HTR-8/SVneo (cell line): ENCODE measurements around the gene AP2A1.
A peak's percentile ranks its signal among the peaks of the same experiment; 100 is the strongest.
"Not testable (repeated sequence)": the region's sequence is repeated elsewhere in the genome, so short reads cannot be mapped to it uniquely, and the experiment has no call there.

Source experiments
- DNase-seq: peaks from one replicate; pipeline ENCODE4 v3.0.0; 2011; ENCODE audit warnings: low spot score, mixed read lengths; ENCODE audit not compliant: insufficient read length
- FAIRE-seq: peaks from 2 replicates; lab custom pipeline; 2011; peaks lifted over from hg19 to GRCh38; lab: Jason Lieb, UNC

The AP2A1 gene

DNA sequence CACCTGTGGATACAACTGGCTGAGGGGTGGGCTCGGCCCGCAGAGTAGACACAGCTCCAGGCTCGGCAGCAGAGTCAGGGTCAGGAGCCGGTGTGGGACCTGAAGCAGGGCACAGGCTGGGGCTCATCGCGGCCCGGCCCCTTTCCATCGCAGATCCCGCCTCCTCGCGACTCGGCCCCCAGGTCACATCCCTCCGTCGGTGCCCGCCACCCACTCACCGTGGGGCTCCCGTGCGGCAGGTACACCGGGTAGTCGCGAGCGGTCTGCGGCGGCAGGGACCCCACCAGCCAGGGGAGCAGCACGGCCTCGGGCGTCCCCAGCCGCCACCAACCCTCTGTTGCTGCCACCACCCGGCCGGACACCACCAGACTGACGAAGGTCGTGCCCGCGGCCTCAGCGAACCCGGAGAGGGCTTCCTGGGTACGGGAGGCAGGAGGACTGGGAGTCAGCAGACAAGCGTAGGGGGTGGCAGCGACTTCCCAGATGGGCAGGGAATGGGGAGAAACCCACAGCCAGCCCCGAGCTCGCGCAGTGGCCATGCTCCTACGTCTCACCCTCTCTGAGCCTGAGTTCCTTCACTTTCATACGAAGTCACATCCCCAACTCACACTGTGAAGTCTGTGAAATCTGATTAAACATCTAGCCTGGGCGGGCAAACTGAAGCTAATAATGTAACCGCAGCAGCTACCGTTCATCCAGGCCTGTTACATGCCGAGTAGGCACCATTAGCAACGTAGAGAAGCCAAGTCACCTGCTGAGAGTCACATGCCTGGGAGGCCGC, 42.5 kb downstream of the AP2A1 start:
- FAIRE-seq (no peak), DNase-seq (no peak)

DNA sequence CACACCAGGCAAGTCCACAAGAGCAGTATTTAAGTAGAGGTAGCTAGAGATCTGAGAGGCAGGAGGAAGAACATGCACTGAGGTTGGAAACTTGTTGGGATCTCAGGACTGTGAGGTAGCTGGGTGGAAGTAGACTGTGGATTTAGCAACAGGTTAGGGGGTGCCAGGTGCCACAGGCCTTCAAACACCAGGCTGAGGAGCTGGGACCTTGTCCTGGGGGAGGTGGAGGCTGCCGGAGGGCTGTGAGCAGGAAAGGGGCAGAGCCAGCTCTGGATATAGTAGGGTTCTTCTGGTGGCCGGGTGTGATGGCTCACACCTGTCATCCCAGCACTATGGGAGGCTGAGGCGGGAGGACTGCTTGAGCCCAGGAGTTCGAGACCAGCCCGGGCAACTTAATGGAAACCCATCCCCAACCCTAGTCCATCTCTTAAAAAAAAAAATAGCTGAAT, 43.2 kb downstream of the AP2A1 start:
- no peak for FAIRE-seq
- DNase-seq = no peak

DNA sequence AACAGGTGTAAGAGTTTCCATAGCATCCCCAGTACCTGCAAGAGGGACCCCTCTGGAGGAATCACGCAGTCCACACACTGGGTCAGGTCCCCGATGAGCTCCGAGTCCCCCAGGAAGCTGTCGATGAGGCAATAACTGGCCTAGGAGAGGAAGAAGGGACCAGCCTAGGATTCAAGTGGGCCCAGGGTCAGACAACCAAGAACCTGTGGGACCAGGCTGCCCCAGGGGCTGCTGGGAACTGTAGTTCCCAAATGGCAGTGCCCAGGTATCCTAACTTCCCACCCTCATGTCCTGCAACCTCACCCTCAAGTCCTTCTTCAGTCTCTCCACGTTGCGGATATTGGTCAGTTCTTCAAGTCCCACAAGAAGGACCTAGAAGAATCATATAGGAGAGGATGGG, 44.5 kb downstream of the AP2A1 start:
- DNase-seq (no peak), FAIRE-seq (no peak)

DNA sequence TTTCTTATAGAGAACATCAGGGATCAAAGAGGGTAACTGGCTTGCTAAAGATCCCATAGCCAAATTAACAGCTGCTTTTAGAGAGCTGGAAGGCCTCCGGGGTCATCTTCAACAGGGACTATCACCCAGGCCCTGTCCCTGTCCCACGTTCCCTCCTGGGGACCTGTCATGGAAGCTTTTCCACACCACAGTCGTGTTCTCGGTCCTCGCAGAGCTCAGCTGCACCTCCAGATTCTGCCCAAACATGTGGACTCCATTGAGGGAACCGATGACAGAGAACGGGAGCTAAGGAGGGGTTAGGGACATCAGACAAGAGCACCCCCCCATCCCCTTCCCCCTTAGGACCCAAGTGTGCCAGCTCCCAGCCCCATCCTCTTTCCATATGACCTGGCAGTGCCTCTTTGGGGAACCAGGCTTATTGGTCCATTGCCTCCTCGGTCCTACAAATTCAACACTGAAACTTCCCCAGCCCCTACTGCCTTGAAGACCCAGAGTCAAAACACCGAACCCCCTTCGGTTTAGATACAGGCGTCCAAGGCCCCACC, 45.7 kb downstream of the AP2A1 start:
- DNase-seq (no peak), FAIRE-seq (no peak)

DNA sequence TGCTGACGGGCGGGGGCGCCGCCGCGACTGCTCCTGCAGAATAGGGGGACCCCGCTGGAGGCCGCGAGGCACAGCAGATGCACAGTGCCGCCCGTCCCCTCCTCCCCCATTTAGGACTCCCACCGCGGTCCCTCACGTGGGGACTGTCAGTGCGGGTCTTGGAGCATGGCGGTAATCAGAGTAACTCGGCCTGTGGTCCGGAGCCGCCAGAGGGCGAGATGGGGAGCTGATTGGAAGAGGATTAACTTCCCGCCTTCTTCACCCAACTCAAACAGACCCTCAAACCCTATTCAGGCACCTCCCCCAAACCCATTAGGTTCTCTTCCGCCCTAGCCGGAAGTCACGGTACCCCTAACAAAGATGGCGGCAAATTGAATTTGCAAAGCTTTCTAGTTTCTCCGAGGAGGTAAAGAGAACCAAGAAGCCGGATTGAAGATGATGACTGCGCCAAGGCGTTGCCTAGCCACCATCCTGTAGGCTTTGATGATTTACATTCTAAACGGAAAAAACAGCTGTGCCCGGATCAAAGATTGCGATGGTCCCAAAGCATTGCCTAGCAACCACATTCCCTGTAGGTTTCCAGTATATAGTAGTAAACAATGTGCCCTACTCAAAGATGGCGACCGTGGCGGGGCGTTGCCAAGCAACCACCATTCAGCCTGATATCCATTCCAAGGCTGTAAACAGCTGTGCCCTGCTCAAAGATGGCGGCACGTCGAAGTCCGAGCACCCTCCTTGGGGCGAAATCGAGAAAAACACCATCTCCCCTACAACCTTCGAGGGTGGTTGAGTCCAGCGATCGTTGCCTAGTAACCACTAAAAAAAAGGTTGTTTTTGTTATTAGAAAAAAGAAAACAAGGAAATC, 46.4 kb downstream of the AP2A1 start, which contains the start of gene FUZ:
Gene FUZ (minus strand): TSS at position 296 of the 865 bp plus-strand sequence. CDS start 186 bp downstream, at position 110.
- FAIRE-seq = peak; percentile 67
- peak; percentile 93 for DNase-seq

DNA sequence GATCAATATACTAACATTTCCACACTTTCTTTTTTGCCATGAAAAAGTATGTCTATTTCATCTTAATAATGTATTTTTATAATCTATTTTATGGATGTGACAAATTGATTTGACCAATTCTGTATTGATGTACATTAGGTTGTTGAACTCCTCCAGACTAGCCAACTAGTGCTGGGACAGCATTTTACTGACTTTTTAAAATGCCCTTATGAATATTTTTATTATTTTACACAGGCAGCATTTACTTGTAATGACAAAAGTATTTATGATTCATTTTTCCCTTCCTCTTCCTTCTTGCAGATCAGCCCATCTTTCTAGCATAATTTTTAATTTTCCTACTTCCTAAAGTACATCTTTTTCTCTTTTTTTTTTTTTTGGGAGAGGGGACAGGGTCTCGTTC, 47.2 kb downstream of the AP2A1 start:
- FAIRE-seq (no peak), DNase-seq (no peak)

DNA sequence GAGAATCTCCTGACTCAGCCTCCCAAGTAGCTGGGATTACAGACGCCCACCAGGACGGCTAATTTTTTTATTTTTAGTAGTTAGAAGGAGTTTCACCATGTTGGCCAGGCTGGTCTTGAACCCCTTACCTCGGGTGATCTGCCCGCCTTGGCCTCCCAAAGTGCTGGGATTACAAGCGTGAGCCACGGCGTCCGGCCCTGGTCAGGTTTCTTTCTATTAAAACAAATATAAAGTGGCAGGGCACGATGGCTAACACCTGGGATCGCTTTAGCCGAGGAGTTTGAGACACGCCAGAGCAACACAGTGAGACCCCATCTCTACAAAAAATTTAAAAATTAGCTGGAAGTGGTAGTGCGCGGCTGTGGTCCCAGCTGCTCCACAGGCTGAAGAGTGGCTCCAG, 49.8 kb downstream of the AP2A1 start:
- FAIRE-seq = no peak
- no peak for DNase-seq

DNA sequence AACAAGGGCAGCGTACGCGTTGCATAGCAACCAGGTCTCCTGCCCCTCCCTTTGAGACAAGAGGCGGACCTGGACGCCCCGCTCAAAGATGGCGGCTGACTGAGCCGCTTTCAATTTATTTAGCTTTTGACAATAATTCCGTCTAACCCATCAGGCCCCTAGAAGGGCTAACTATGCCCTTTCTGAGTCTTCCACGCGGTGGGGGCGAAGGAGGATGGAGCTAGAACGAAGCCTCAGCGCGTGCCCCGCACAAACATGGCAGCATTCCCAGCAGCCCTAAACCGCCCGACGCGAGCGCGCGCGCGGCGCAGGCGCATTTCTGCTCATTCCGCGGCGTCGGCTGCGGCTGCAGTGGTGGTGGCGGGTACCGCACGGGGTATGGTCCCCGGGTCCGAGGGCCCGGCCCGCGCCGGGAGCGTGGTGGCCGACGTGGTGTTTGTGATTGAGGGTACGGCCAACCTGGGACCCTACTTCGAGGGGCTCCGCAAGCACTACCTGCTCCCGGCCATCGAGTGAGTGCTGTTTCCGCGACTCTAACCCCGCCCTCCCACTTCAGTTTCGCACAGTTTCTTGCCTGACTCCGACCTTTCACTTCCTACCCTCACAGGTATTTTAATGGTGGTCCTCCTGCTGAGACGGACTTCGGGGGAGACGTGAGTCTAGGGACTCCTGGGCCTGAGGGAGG, 51.3 kb downstream of the AP2A1 start, which contains the start of gene MED25:
Gene MED25 (plus strand): TSS at position 326 of the 685 bp plus-strand sequence. CDS start 53 bp downstream, at position 379.
- peak; percentile 89 for DNase-seq
- peak; percentile 65 for FAIRE-seq

DNA sequence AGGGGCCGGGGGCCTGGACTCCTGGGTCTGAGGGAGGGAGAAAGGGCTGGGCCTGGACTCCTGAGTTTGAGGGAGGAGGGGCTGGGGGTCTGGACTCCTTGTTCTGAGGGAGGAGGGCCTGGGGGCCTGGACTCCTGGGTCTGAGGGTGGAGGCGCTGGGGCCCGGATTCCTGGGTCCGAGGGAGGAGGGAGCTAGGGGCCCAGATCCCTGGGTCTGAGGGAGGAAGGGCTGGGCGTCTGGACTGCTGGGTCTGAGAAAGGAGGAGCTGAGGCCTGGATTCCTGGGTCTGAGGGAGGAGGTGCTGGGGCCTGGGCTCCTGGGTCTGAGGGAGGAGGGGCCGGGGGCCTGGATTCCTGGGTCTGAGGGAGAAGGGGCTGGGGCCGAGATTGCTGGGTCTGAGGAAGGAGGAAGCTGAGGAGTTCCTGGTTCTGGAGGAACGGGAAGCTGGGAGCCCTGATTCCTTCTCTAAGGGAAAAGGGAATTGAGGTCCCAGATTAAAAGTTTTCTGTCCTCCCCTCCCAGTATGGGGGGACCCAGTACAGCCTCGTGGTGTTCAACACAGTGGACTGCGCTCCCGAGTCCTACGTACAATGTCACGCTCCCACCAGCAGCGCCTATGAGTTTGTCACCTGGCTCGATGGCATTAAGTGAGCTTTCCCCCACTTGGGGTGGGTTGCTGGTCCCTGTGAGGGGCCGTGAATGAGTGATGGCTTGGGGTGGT, 52.0 kb downstream of the AP2A1 start:
- no peak for DNase-seq
- no peak for FAIRE-seq

DNA sequence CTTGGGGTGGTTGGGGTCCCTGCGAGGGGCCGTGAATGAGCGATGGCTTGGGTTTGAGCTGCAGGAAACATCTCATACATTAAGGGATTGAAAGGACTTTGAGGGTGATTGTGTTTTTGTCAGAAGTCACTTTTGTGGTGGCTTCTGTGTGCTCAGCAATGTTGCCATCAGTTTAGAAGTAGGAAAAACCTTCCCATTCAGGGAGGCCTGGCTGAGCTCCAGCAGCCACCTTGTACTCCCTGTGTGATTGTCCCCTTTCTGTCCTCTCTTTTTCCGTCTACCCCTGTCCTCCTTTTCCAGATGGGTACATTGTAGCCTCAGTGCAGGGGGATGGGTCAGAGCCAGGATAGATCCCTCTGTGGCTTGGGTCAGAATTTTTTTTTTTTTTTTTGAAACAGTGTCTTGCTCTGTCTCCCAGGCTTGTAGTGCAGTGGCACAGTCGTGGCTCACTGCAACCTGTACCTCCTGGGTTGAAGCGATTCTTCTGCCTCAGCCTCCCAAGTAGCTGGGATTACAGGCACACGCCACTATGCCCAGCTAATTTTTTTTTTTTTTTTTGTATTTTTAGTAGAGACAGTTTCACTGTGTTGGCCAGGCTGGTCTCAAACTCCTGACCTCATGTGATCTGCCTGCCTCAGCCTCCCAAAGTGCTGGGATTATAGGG, 52.8 kb downstream of the AP2A1 start:
- not testable (repeated sequence) for FAIRE-seq, DNase-seq

DNA sequence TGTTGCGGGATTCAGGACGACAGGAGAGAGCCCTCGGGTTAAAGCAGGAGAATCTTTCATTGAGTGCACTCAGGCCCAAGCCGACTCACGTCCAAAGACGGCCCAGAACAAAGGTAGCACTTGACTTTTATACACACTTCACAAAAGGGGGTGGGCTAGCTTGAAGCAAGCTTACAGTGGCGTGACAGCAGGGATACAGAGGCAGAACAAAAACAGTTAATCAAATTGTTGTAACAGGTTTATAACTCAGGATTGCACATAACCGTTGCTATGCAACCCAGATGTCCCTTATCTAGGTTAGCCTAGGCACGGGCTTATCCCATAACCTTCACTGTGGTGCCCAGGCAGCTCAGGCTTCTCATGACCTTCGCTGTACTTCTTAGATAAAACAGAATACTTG, 53.3 kb downstream of the AP2A1 start:
- DNase-seq = no peak
- FAIRE-seq = no peak

DNA sequence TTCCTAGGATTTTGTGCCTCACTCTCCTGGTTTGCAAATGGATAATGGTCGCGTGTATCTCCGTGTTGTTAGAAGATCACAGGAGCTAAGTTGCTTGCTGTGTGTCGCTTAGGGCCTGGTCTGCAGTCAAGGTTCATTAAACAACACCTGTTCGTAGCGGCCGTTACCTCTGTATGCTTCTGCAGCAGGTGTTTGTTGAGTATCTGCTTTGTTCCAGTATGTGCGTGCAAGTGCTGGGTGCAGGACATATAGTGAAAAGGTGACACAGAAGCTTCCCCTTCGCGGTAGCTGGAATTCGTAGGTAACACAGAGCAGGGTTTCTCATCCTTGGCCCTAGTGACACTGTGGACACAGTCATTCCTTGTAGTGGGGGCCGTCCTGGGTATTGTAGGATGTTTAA, 56.7 kb downstream of the AP2A1 start:
- no peak for FAIRE-seq

DNA sequence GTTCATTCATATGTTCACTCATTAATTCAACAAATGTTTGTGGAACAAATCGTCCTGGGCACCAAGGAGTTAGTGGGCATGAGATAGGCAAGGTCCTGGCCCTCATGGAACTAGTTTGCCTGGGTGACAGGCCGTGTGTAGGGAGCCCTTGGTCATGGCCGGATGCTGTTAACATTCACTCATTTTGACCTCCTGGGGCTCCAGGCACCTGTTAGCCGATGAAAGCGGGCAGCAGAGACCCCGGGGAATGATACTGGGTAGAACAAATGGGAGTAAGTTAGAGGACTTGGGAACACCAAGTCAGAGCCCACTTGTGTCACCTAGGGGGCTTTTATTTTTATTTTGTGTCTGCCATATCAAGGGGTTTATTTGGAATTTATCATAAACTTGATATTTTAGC, 57.9 kb downstream of the AP2A1 start:
- no peak for DNase-seq
- FAIRE-seq = no peak

More for the DNA sequence above, 56.7 kb downstream of the AP2A1 start:
- no peak for DNase-seq

DNA sequence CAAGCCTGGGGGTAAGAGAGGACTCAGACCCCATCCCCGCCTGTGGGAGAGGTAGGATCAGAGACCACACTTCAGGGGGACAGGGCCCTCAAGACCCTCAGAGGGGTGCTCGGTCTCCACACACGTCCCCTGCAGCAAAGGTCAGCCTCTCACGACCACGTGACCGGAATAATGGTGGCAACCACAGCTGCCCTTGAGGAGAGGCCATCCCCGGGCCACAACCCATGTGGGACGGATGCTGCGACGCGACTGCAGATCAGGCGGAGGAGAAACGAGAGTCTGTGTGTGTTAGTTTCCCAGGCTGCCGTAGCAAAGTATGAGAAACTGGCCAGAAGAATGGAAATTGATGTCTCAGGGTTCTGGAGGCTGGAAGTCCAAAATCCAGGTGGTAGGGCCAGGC, 60.2 kb downstream of the AP2A1 start:
- FAIRE-seq = no peak

DNA sequence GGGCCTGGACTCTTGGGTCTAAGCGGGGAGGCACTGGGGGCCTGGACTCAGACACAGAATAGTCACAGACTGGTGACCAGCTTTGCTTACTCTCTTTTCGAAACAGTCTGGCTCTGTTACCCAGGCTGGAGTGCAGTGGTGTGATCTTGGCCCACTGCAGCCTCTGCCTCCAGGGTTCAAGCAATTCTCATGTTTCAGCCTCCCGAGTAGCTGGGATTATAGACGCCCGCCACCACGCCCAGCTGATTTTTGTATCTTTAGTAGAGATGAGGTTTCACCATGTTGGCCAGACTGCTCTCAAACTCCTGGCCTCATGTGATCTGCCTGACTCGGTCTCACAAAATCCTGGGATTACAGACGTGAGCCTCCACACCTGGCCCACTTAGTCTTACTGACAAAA, 62.4 kb downstream of the AP2A1 start:
- DNase-seq (no peak), FAIRE-seq (no peak)

More for the DNA sequence above, 60.2 kb downstream of the AP2A1 start:
- DNase-seq = no peak

DNA sequence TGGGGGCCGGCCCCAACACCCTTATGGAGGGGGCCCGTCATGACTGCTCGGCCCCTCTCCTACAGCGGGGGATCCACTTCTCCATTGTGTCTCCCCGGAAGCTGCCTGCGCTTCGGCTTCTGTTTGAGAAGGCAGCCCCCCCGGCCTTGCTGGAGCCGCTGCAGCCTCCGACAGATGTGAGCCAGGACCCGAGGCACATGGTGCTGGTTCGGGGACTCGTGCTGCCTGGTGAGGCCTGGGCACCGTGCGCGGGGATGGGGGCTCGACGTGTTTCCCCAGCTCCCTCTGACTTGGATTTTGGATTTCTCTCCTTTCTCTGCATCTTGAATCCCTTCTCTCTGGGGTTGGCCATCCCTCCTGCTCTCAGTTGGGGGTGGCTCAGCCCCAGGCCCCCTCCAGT, 62.9 kb downstream of the AP2A1 start:
- FAIRE-seq (no peak), DNase-seq (no peak)

DNA sequence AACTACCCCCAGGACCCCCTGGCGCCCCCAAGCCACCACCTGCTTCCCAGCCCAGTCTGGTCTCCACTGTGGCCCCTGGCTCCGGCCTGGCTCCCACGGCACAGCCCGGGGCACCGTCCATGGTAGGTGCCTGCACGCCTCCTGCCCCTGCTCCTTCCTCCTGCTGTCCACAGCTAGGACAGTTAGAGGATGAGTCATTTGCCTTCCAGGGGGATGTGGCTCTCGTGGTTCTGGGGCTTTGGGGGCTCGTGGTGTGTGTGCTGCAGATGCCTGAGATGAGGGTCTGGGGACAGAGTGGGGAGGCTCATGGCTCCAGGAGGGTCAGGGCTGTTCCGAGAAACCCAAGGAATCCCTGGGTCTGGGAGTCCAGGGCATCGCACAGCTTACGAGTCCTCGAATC, 64.0 kb downstream of the AP2A1 start:
- DNase-seq (no peak), FAIRE-seq (no peak)

DNA sequence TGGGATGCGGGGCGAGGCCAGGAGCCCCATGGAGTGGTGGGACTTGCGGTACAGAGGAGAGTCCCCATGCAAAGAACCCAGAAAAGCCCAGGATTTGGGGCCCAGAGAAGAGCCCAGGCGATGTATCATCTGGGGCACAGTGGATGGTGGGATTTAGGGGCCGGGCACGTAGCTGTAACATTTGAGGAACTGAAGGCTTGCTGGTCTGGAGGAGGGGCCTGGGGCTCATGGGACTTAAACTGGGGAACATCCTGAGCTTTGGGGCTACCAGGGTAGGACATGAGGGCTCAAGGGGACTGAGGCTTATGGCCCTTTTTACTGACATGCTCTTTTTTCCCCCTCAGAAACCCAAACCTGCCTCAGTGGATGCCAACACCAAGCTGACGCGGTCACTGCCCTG, 64.8 kb downstream of the AP2A1 start:
- FAIRE-seq = no peak
- DNase-seq = no peak

DNA sequence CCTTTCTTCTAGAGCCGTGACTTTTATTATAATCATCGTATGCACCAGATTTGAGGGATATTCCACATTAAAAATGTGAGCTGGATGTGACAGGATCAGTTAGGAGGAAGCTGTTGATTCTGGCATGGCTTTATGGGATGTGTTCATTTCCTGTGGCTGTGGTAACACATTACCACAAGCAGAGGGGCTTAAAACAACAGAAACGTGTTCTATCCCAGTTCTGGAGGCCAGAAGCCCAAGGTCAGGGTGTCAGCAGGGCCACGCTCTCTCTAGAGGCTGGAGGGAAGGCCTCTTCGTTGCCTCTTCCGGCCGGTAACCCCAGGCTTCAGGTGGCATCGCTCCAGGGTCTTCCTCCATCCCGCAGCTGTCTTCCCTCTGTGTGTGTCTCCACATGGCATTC, 65.8 kb downstream of the AP2A1 start:
- no peak for DNase-seq
- no peak for FAIRE-seq
